HG03575 (cell line): ENCODE data around the gene CALHM3.

Source experiments
- ATAC-seq: cut with Tn5 transposase; IDR thresholded peaks from one replicate; pipeline ENCODE4 v1.9.1; 2021; ENCODE audit not compliant: unreplicated experiment, insufficient number of reproducible peaks, low FRiP score; ENCODE audit errors: extremely low read depth

CALHM3 gene

GRCh38 chr10:103456074-103456660 is 22.9 kb downstream of the CALHM3 start:
- no peak for ATAC-seq

GRCh38 chr10:103455235-103455634 is 23.8 kb downstream of the CALHM3 start:
- ATAC-seq: no peak

- ATAC-seq: no peak
Observed at GRCh38 chr10:103454026-103454425, 25.0 kb downstream of the CALHM3 start.

GRCh38 chr10:103452506-103453230 is 26.4 kb downstream of the CALHM3 start:
- no peak for ATAC-seq

GRCh38 chr10:103451831-103452505 is 27.1 kb downstream of the CALHM3 start, which contains the start of gene CALHM2:
TSS of gene CALHM2 (minus strand) at chr10:103452370. CDS start at chr10:103449941, 2,429 bp downstream.
- no peak for ATAC-seq

GRCh38 chr10:103451091-103451813 is 27.8 kb downstream of the CALHM3 start:
- ATAC-seq: no peak

- ATAC-seq: no peak
Observed at GRCh38 chr10:103450201-103450695, 28.8 kb downstream of the CALHM3 start.

- no peak for ATAC-seq
Observed at GRCh38 chr10:103449208-103450144, 29.6 kb downstream of the CALHM3 start.

- ATAC-seq: no peak
Observed at GRCh38 chr10:103448746-103449145, 30.3 kb downstream of the CALHM3 start.

GRCh38 chr10:103447187-103447586 is 31.9 kb downstream of the CALHM3 start:
- no peak for ATAC-seq

- ATAC-seq: no peak
Observed at GRCh38 chr10:103445767-103446567, 33.1 kb downstream of the CALHM3 start.

GRCh38 chr10:103445366-103445765 is 33.7 kb downstream of the CALHM3 start:
- ATAC-seq: no peak

- no peak for ATAC-seq
Observed at GRCh38 chr10:103444478-103444877, 34.6 kb downstream of the CALHM3 start.

GRCh38 chr10:103443475-103444185 is 35.4 kb downstream of the CALHM3 start:
- ATAC-seq: no peak

- no peak for ATAC-seq
Observed at GRCh38 chr10:103442031-103442461, 37.0 kb downstream of the CALHM3 start.

- ATAC-seq: no peak
Observed at GRCh38 chr10:103441611-103442010, 37.4 kb downstream of the CALHM3 start.

GRCh38 chr10:103441206-103441605 is 37.8 kb downstream of the CALHM3 start:
- no peak for ATAC-seq
